Stimulated activated CD4-positive, alpha-beta T cell treated with anti-CD3 and anti-CD28 coated beads, TNF-alpha, amount 100 ng/mL, for 24 hours (primary cell): Measurements from ENCODE around the gene MCTP2.

ENCODE experiments used
- DNase-seq, 3 experiments: peaks; one replicate each; pipeline ENCODE4 v3.0.0-alpha.2; 2020; ENCODE audit warnings: low read depth in 3 of 3

Gene MCTP2

DNA sequence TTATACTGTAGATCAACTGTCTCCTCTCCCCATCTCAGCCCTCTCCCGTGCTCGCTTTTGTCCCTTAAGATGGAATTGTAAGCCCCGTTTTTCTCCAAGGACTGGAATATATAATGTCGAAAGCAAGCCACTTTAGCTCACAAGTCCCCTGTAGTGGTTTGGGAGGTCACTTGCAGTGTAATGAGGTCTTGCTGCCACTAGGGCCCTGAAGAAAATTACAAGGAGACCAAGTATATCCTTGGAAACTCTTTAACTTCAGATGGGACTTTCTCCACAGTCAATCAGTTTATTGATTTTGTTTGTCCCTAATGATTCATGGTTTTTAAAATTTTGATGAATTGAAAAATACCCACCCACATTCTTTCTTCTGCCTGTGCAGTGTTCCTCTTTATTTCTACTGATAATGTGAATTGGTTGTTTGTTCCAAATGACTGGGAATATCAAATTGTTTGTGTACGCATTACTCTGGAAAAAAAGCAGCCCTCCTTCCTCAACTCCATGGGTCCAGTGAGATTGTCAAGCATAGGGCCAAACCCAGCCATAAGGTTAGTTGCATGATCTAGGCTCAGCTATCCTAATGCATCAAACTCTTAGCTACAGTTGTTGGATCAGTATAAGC is 294.8 kb downstream of the MCTP2 start:
- DNase-seq = no peak

DNA sequence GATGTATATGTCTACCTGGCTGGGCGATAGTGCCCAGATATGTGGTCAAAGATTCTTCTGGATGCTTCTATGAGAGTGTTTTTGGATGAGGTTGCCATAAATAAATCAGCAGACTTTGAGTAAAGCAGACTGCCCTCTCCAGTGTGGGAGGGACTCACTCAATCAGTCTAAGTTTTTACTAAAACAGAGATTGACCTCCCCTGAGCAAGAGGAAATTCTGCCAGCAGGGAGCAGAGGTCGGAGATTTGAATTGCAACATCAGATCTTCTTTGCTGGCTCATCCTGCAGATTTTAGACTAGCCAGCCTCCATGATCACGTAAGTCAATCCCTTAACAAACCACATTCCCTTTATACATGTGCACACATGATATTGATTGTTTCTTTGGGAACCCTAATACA is 300.9 kb downstream of the MCTP2 start:
- no peak for DNase-seq
